ENCODE results near the gene NEDD4L. TPM values are rescaled to one million over a fixed set of nuclear protein-coding genes. Genes with fewer than 3 reads are reported as not detected.

The NEDD4L gene
- total RNA-seq, 1 donor from 2014 or later, result 32.6 TPM

DNA sequence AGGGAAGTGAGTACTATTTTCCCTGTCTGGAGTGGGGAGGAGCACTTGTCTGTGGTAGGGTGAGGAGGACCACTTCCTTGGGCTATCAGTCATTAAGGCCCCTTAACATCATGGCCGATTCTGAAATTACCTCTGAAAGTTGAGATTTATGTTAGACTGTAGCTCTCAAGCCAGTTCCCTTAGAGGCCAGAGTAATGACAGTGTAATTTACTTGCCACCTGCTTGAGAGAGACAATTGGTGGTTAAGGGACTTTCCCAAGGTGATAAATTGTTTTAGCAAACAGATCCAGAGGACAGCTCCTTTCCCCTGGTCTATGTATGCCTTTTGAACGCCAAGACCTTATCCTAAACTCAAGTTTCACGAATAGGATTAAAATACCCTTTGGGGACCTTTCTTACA is 56.1 kb downstream of the NEDD4L start:
- H3K36me3 Mint-ChIP-seq (ENCODE audit: low read depth), result no peaks in the 10 kb centered on the region
- no peaks in the 10 kb centered on the region for H3K9me3 Mint-ChIP-seq
- H3K27ac Mint-ChIP-seq, result peak overlapping the region; percentile 16
- ATAC-seq (ENCODE audit: low read depth), result peak; percentile 40
- DNase-seq, result no peak
- H3K4me1 Mint-ChIP-seq, result peaks cover 33% of the 10 kb centered on the region
- no peaks in the 10 kb centered on the region for H3K27me3 Mint-ChIP-seq
- H3K4me3 Mint-ChIP-seq, result no peak overlapping the region
- intact Hi-C loops (cut with micrococcal nuclease), result loop anchor here (1.0 kb wide), 1 partner anchor 9 kb away; no protein-coding TSS in a partner anchor
- TF ChIP-seq, protein P1, sequence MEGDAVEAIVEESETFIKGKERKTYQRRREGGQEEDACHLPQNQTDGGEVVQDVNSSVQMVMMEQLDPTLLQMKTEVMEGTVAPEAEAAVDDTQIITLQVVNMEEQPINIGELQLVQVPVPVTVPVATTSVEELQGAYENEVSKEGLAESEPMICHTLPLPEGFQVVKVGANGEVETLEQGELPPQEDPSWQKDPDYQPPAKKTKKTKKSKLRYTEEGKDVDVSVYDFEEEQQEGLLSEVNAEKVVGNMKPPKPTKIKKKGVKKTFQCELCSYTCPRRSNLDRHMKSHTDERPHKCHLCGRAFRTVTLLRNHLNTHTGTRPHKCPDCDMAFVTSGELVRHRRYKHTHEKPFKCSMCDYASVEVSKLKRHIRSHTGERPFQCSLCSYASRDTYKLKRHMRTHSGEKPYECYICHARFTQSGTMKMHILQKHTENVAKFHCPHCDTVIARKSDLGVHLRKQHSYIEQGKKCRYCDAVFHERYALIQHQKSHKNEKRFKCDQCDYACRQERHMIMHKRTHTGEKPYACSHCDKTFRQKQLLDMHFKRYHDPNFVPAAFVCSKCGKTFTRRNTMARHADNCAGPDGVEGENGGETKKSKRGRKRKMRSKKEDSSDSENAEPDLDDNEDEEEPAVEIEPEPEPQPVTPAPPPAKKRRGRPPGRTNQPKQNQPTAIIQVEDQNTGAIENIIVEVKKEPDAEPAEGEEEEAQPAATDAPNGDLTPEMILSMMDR (IDR thresholded peaks at IDR 0.05), result no peak
- CTCF ChIA-PET, result interaction anchor here (1.0 kb wide), 1 partner anchor 9 kb away, joined by 3 read pairs; no protein-coding TSS in a partner anchor
- POLR2A ChIA-PET, result interaction anchor here (1.0 kb wide), 1 partner anchor 8 kb away, joined by 4 read pairs; no protein-coding TSS in a partner anchor

DNA sequence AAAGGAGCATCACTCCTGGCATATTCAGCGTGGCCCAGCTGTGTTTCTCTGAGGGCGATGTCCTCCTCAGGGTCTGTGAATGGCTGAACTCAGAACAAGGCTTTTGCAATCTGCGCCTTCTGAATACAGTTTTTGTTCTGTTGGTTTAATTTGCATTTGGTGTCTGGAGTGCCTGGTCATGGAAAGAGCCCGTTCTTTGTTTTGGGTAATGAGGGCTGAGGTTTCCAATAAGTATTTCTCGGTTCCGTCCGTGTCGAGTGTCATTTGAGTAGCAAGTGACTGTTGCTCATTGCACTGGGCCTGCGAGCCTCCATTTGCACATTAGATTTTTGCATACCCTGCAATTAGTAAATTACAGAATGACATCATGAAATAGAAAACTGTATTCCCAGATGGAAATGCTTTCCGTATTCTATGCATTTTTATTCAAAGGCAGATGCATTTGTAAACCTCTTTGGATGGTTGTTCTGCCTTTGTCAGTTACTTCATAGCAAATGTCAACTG is 57.3 kb downstream of the NEDD4L start:
- Mint-ChIP-seq H3K27ac (no peak overlapping the region), H3K9me3 (no peaks in the 10 kb centered on the region), H3K36me3 (ENCODE audit: low read depth) (no peaks in the 10 kb centered on the region), H3K27me3 (no peaks in the 10 kb centered on the region), H3K4me3 (no peak overlapping the region), H3K4me1 (peaks cover 34% of the 10 kb centered on the region)
- POLR2A ChIA-PET, result interaction anchor here (0.9 kb wide), 1 partner anchor 10 kb away, joined by 4 read pairs; no protein-coding TSS in a partner anchor
- no peak for DNase-seq
- intact Hi-C loops (cut with micrococcal nuclease), result no loop called here
- CTCF ChIA-PET, result interaction anchor here (1.0 kb wide), 1 partner anchor 219 kb away, joined by 3 read pairs; no protein-coding TSS in a partner anchor
- peak; percentile 61 for ATAC-seq (ENCODE audit: low read depth)
- TF ChIP-seq, protein P1 (IDR thresholded peaks at IDR 0.05), result no peak

DNA sequence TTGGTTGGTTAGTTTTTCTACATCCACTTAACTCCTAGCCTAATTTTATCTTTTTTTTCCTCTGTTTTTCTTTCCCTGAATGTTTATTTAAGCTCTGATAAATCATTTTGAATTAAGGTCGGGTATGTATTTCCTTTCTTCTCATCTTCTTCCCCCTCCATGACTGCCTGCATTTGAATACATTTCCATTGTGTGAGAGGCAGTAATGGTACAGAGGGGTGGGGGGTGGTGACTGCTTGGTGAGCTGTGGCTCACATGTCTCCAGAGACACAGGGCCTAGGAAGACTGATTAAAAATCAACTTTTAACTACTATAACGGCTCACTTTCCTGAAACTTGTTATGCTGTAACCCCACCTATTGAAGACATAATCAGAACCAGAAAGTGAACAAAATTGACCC is 58.0 kb downstream of the NEDD4L start:
- Mint-ChIP-seq H3K4me3 (no peak overlapping the region), H3K27ac (no peak overlapping the region), H3K36me3 (ENCODE audit: low read depth) (no peaks in the 10 kb centered on the region), H3K9me3 (no peaks in the 10 kb centered on the region), H3K4me1 (peaks cover 40% of the 10 kb centered on the region), H3K27me3 (no peaks in the 10 kb centered on the region)
- ATAC-seq (ENCODE audit: low read depth), result no peak
- intact Hi-C loops (cut with micrococcal nuclease), result no loop called here
- DNase-seq, result no peak
- POLR2A ChIA-PET, result interaction anchor here (0.9 kb wide), 1 partner anchor 11 kb away, joined by 4 read pairs; no protein-coding TSS in a partner anchor
- CTCF ChIA-PET, result interaction anchor here (1.0 kb wide), 1 partner anchor 220 kb away, joined by 3 read pairs; no protein-coding TSS in a partner anchor
- TF ChIP-seq, protein P1 (IDR thresholded peaks at IDR 0.05), result no peak

DNA sequence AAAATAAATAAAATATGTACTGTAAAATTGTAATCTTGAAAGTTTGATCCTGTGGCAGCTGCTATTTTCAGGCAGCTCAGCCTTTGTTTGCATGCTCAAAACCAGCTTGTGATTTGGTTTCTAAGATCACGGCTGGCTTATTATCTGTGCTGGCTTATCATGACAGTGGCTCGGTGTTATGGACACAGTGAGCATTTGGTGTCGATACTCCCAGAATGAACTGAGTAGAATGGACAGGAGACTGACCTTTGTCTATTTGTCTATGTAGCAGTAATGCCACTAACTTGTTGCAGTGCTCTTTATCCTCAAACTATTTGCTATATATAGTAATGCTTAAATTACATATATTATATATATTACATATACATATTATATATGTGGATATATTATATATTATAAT is 58.8 kb downstream of the NEDD4L start:
- TF ChIP-seq, protein P1 (IDR thresholded peaks at IDR 0.05), result no peak
- Mint-ChIP-seq H3K4me1 (peaks cover 39% of the 10 kb centered on the region), H3K27ac (no peak overlapping the region), H3K36me3 (ENCODE audit: low read depth) (no peaks in the 10 kb centered on the region), H3K4me3 (no peak overlapping the region), H3K9me3 (no peaks in the 10 kb centered on the region), H3K27me3 (no peaks in the 10 kb centered on the region)
- ATAC-seq (ENCODE audit: low read depth) (no peak), DNase-seq (no peak)
- CTCF ChIA-PET, result no interaction called here
- intact Hi-C loops (cut with micrococcal nuclease), result no loop called here
- POLR2A ChIA-PET, result no interaction called here

DNA sequence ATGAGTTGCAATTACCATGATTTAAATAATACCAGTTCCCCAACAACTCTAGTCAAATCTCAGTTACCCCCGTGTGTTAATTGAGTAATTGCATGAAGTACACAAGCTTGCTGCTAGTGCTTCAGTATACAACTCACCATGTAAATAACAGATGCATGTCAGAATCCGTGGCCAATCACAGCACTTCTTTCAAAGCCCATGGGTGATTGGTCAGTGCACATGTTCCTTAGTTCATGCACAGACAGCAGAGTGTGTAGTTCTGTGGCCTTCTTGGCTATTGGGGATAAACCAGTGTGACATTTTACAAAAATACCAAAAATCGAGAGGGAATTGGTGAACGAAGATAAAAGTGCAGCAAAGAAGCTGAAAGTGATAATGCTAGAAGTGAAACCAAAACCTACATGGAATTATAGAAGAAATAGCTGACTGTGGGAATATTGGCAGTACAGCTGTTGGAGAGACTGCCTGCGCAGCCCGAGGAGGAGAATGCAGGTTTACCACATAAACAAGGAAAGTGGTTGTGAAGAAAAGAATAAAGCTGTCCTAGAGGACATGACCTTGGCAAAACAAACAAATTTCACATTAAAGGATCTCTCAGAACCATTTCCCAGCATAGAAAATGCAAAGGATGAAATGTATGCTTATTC is 59.4 kb downstream of the NEDD4L start:
- CTCF ChIA-PET, result no interaction called here

More for the DNA sequence above, 59.4 kb downstream of the NEDD4L start:
- no peak overlapping the region for H3K27ac Mint-ChIP-seq
- no peak for ATAC-seq (ENCODE audit: low read depth)
- peaks cover 37% of the 10 kb centered on the region for H3K4me1 Mint-ChIP-seq
- POLR2A ChIA-PET, result no interaction called here
- no peak overlapping the region for H3K4me3 Mint-ChIP-seq
- TF ChIP-seq, protein P1 (IDR thresholded peaks at IDR 0.05), result no peak
- no peak for DNase-seq
- intact Hi-C loops (cut with micrococcal nuclease), result no loop called here
- H3K9me3 Mint-ChIP-seq, result no peaks in the 10 kb centered on the region
- no peaks in the 10 kb centered on the region for H3K27me3 Mint-ChIP-seq
- no peaks in the 10 kb centered on the region for H3K36me3 Mint-ChIP-seq (ENCODE audit: low read depth)

Measured in activated B cell treated with CpG ODN at 0.5 μM for 24 hours (primary cell).